SW480 (cell line): ENCODE measurements around the gene GSX1.

Experiments used
- DNase-seq: peaks from one replicate; pipeline ENCODE4 v3.0.0-alpha.2; 2016; ENCODE audit warnings: low spot score

GSX1 gene

GRCh38 chr13:27834095-27834494 lies 41.8 kb downstream of the GSX1 start:
- no peak for DNase-seq

- no peak for DNase-seq
These were observed 43.5 kb downstream of the GSX1 start for GRCh38 chr13:27835799-27836198.

GRCh38 chr13:27839809-27840467 lies 47.7 kb downstream of the GSX1 start:
- DNase-seq, result no peak

GRCh38 chr13:27842571-27842970 lies 50.3 kb downstream of the GSX1 start:
- DNase-seq, result no peak
